ENCODE results near the gene CNGB1. TPM values are rescaled to one million over a fixed set of nuclear protein-coding genes. Genes with fewer than 3 reads are reported as not detected.

The CNGB1 gene
- total RNA-seq, 4 donors from 2014 or later: not detected

DNA sequence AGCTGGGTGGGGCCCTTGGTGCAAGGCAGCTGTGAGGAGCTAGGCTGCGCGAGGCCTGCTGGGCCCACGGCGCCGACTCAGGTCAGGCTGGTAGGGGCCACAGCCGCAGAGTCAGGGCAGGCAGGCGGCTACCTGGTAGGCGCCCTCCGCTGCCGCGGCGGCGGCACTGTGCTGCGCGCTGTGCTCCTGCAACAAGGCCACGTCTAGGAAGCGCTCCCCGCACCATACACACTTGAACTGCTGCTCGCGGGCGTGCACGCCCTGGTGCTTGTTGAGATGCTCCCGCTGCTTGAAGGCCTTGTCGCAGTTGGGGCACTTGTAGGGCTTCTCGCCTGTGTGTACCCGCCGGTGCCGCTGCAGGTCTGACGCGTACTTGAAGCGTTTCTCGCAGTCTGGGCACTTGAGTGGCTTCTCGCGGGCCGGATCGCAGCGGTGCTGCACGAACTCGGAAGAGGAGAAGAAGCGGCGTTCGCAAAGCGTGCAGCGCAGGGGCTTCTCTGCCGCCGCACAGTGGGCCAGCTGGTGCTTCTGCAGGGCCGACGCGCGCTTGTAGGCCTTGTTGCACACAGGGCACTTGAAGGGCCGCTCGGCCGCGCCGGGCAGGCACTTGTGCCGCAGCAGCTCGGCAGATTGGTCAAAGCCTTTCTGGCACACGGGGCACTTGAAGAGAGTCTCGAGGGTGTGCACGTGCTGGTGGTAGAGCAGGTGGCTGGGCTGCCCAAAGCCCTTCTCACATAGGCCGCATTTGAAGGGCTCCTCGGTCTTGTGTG is 25.7 kb upstream of the CNGB1 start:
- TF ChIP-seq CTCF (IDR thresholded peaks at IDR 0.05; ENCODE audit: low read depth): no peak

GRCh38 chr16:57995721-57996405 is 24.9 kb upstream of the CNGB1 start:
- TF ChIP-seq CTCF (IDR thresholded peaks at IDR 0.05; ENCODE audit: low read depth): no peak

GRCh38 chr16:57994778-57995177 is 23.9 kb upstream of the CNGB1 start:
- no peak for TF ChIP-seq CTCF (IDR thresholded peaks at IDR 0.05; ENCODE audit: low read depth)

GRCh38 chr16:57994361-57994760 is 23.4 kb upstream of the CNGB1 start:
- TF ChIP-seq CTCF (IDR thresholded peaks at IDR 0.05; ENCODE audit: low read depth): no peak

DNA sequence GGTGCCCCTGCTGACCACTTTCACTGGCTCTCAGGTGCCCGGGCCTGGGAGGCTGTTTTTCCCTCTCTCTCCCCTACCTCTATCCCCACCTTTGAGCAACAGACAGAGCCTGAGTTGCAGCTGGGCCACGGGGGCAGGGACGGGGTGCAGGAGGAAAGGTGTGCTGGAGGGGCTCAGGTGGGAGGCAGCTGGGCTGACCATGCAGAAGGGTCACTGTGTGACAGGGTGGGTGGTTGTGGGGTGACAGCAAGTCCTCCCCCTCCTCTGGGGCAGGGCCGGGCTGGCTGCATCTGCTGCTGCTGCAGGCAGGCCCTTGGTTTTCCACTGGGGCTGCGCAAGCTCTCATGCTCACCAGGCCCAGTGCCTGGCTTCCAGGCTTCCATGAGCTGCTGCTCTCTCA is 23.0 kb upstream of the CNGB1 start:
- TF ChIP-seq CTCF (IDR thresholded peaks at IDR 0.05; ENCODE audit: low read depth): no peak

DNA sequence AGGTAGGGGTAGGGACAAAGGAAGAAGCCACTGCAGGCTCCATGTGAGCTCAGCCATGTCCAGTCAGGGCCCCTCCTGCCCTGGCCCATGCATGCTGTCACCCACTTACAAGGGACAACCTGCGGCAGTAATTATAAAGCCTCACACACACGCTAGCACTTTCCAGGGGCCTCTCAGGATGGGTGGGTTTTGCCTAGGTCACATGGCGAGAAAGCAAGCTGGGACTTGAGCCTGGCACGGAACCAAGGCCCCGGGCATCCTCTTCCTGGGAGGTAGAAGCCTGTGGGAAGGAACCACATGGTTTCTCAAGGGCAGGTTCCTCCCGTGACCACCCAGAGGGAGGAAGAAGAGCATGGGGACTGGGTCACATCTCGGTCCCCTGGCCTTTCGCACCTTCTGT is 22.5 kb upstream of the CNGB1 start:
- no peak for TF ChIP-seq CTCF (IDR thresholded peaks at IDR 0.05; ENCODE audit: low read depth)

- TF ChIP-seq CTCF (IDR thresholded peaks at IDR 0.05; ENCODE audit: low read depth): no peak
These were observed 21.2 kb upstream of the CNGB1 start for GRCh38 chr16:57992084-57992483.
